H9 (cell line): ENCODE measurements around the gene COL5A2. TPM values are rescaled to one million over a fixed set of nuclear protein-coding genes. Genes with fewer than 3 reads are reported as not detected.

ENCODE experiments used
- DNase-seq: peaks from one replicate; pipeline ENCODE4 v3.0.0-alpha.2; 2017
- H2AFZ ChIP-seq: one replicate; pipeline ENCODE4 v1.6.1; 2013; ENCODE audit warnings: mild to moderate bottlenecking, low read length, control low read depth, moderate library complexity
- H2AK5ac ChIP-seq: 2 replicates; pipeline ENCODE4 v1.6.1; 2013; ENCODE audit warnings: low read length, control low read depth, mixed read lengths; ENCODE audit not compliant: insufficient read length
- H2BK120ac ChIP-seq: one replicate; pipeline ENCODE4 v1.6.1; 2013; ENCODE audit warnings: low read depth, mild to moderate bottlenecking, low read length, control low read depth, inconsistent platforms; ENCODE audit not compliant: poor library complexity, severe bottlenecking
- H2BK12ac ChIP-seq: 2 replicates; pipeline ENCODE4 v1.6.1; 2013; ENCODE audit warnings: low read length, control low read depth, mixed read lengths, low read depth; ENCODE audit not compliant: insufficient read length
- H2BK15ac ChIP-seq: 2 replicates; pipeline ENCODE4 v1.6.1; 2013; ENCODE audit warnings: low read depth, low read length, control low read depth
- H2BK20ac ChIP-seq: one replicate; pipeline ENCODE4 v1.6.1; 2013; ENCODE audit warnings: low read depth, mild to moderate bottlenecking, low read length, control low read depth, inconsistent platforms; ENCODE audit not compliant: poor library complexity, severe bottlenecking
- H2BK5ac ChIP-seq: 2 replicates; pipeline ENCODE4 v1.6.1; 2013; ENCODE audit warnings: low read length, control low read depth, mixed read lengths; ENCODE audit not compliant: insufficient read length
- H3K14ac ChIP-seq: 2 replicates; pipeline ENCODE4 v1.6.1; 2013; ENCODE audit warnings: low read length, control low read depth; ENCODE audit not compliant: insufficient read depth
- H3K18ac ChIP-seq: 2 replicates; pipeline ENCODE4 v1.6.1; 2013; ENCODE audit warnings: low read depth, mild to moderate bottlenecking, mixed read lengths, low read length, control low read depth; ENCODE audit not compliant: insufficient read length
- H3K23ac ChIP-seq: 2 replicates; pipeline ENCODE4 v1.6.1; 2013; ENCODE audit warnings: low read length, control low read depth, mixed read lengths, low read depth; ENCODE audit not compliant: insufficient read length
- H3K23me2 ChIP-seq: 2 replicates; pipeline ENCODE4 v1.6.1; 2013; ENCODE audit warnings: low read depth, mild to moderate bottlenecking, mixed read lengths, low read length, control low read depth; ENCODE audit not compliant: insufficient read length, poor library complexity, severe bottlenecking
- H3K27ac ChIP-seq: 2 replicates; pipeline ENCODE4 v1.5.1; 2013; ENCODE audit warnings: low read length, control low read depth, mixed read lengths, low read depth; ENCODE audit not compliant: insufficient read length
- H3K27me3 ChIP-seq: 2 replicates; pipeline ENCODE4 v1.6.1; 2013; ENCODE audit warnings: low read length, control low read depth, inconsistent platforms; ENCODE audit not compliant: insufficient read depth
- H3K4ac ChIP-seq: 2 replicates; pipeline ENCODE4 v1.6.1; 2013; ENCODE audit warnings: low read depth, mild to moderate bottlenecking, control low read depth, inconsistent platforms, low read length, moderate library complexity
- H3K4me1 ChIP-seq: 2 replicates; pipeline ENCODE4 v1.6.1; 2013; ENCODE audit warnings: low read length, control low read depth, inconsistent platforms; ENCODE audit not compliant: insufficient read depth
- H3K4me2 ChIP-seq: 2 replicates; pipeline ENCODE4 v1.6.1; 2013; ENCODE audit warnings: low read length, control low read depth, mixed read lengths; ENCODE audit not compliant: insufficient read length, insufficient read depth
- H3K56ac ChIP-seq: 2 replicates; pipeline ENCODE4 v1.6.1; 2013; ENCODE audit warnings: low read depth, mild to moderate bottlenecking, mixed read lengths, low read length, control low read depth; ENCODE audit not compliant: insufficient read length
- H3K79me1 ChIP-seq: 2 replicates; pipeline ENCODE4 v1.6.1; 2013; ENCODE audit warnings: low read depth, mild to moderate bottlenecking, moderate library complexity, low read length, control low read depth, inconsistent platforms; ENCODE audit not compliant: insufficient read depth, poor library complexity, severe bottlenecking
- H3K79me2 ChIP-seq: 2 replicates; pipeline ENCODE4 v1.6.1; 2013; ENCODE audit warnings: low read length, control low read depth, inconsistent platforms; ENCODE audit not compliant: insufficient read depth
- H3K9ac ChIP-seq: 2 replicates; pipeline ENCODE4 v1.6.1; 2013; ENCODE audit warnings: low read length, control low read depth, mixed read lengths; ENCODE audit not compliant: insufficient read length; ENCODE audit errors: extremely low read depth
- H3K9me3 ChIP-seq: one replicate; pipeline ENCODE4 v1.6.1; 2013; ENCODE audit warnings: low read depth, low read length, inconsistent platforms; ENCODE audit not compliant: control insufficient read depth
- H3T11ph ChIP-seq: one replicate; pipeline ENCODE4 v1.6.1; 2013; ENCODE audit warnings: mild to moderate bottlenecking, low read length, control low read depth, inconsistent platforms
- H4K20me1 ChIP-seq: one replicate; pipeline ENCODE4 v1.6.1; 2013; ENCODE audit not compliant: control insufficient read depth, insufficient read length, insufficient read depth
- H4K5ac ChIP-seq: 2 replicates; pipeline ENCODE4 v1.6.1; 2013; ENCODE audit warnings: low read depth, mild to moderate bottlenecking, mixed read lengths, low read length, control low read depth; ENCODE audit not compliant: insufficient read length
- H4K8ac ChIP-seq: replicated peaks from 2 replicates; pipeline ENCODE4 v1.6.1; 2013; ENCODE audit warnings: low read length, control low read depth, mixed read lengths, low read depth; ENCODE audit not compliant: insufficient read length
- H4K91ac ChIP-seq: 2 replicates; pipeline ENCODE4 v1.6.1; 2013; ENCODE audit warnings: low read depth, mild to moderate bottlenecking, moderate library complexity, mixed read lengths, low read length, control low read depth; ENCODE audit not compliant: insufficient read length
- H3K27ac Mint-ChIP-seq, 3 experiments: 2 replicates in 2 of 3; 3 replicates in 1 of 3; pipeline ENCODE4 v1.8.0; 2020 to 2021; ENCODE audit warnings: mixed read lengths in 3 of 3, mild to moderate bottlenecking in 1 of 3, moderate library complexity in 1 of 3
- H3K27me3 Mint-ChIP-seq: 2 replicates; pipeline ENCODE4 v1.8.0; 2021; ENCODE audit warnings: low read depth, mild to moderate bottlenecking, moderate library complexity, mixed read lengths
- H3K36me3 Mint-ChIP-seq, 3 experiments: 2 replicates in 2 of 3; 3 replicates in 1 of 3; pipeline ENCODE4 v1.8.0; 2020 to 2021; ENCODE audit warnings: low read depth in 3 of 3, mixed read lengths in 3 of 3; ENCODE audit not compliant: insufficient read depth in 1 of 3
- H3K4me1 Mint-ChIP-seq, 2 experiments: 2 replicates each; pipeline ENCODE4 v1.8.0; 2020; ENCODE audit warnings: mixed read lengths in 2 of 2
- H3K4me3 Mint-ChIP-seq, 2 experiments: 2 replicates in 1 of 2; 3 replicates in 1 of 2; pipeline ENCODE4 v1.8.0; 2020 to 2021; ENCODE audit warnings: mild to moderate bottlenecking in 2 of 2, mixed read lengths in 2 of 2, moderate library complexity in 1 of 2
- H3K9me3 Mint-ChIP-seq, 2 experiments: 2 replicates in 1 of 2; 3 replicates in 1 of 2; pipeline ENCODE4 v1.8.0; 2020; ENCODE audit warnings: mild to moderate bottlenecking in 2 of 2, mixed read lengths in 2 of 2, moderate library complexity in 1 of 2
- CTCF ChIP-seq: fragments of 200-600 bp; sonication (generic); conservative IDR thresholded peaks from 3 replicates; pipeline ENCODE4 v1.8.0; 2021; ENCODE audit warnings: antibody characterized with exemption, mild to moderate bottlenecking
- total RNA-seq: library from RNA; stranded (reverse); gene quantifications from 2 replicates; pipeline ENCODE4 v1.2.1, GENCODE V29; 2021

The COL5A2 gene
- total RNA-seq, 1 experiment from 2014 or later, result 10.5 TPM

GRCh38 chr2:189018631-189019030, 160.9 kb downstream of the COL5A2 start:
- peaks cover 17 to 18% of the 10 kb centered on the region in 2 experiments for H3K4me1 Mint-ChIP-seq
- H3K9me3 Mint-ChIP-seq, result no peaks in the 10 kb centered on the region
- no peak overlapping the region for H2BK15ac ChIP-seq

More at GRCh38 chr2:189018631-189019030, 160.9 kb downstream of the COL5A2 start:
- Mint-ChIP-seq H3K36me3 (no peaks in the 10 kb centered on the region), H3K27me3 (no peaks in the 10 kb centered on the region), H3K4me3 (no peak overlapping the region), H3K27ac (no peak overlapping the region)
- Histone ChIP-seq H4K91ac (no peak overlapping the region), H3K23me2 (no peaks in the 10 kb centered on the region), H3K27ac (no peak overlapping the region), H3K9ac (no peak overlapping the region), H4K8ac (no peak overlapping the region), H3K18ac (no peak overlapping the region), H3K79me2 (no peaks in the 10 kb centered on the region), H3K79me1 (no peaks in the 10 kb centered on the region), H3K27me3 (no peaks in the 10 kb centered on the region), H3T11ph (no peak overlapping the region), H3K4me2 (no peak overlapping the region), H3K14ac (no peak overlapping the region), H2AK5ac (no peak overlapping the region), H2BK20ac (no peak overlapping the region), H4K5ac (no peak overlapping the region), H3K4ac (no peak overlapping the region), H3K56ac (no peak overlapping the region), H2BK5ac (no peak overlapping the region), H2AFZ (no peak overlapping the region), H4K20me1 (no peaks in the 10 kb centered on the region), H3K4me1 (no peaks in the 10 kb centered on the region), H3K23ac (no peak overlapping the region), H2BK12ac (no peak overlapping the region), H3K9me3 (no peaks in the 10 kb centered on the region), H2BK120ac (no peak overlapping the region)
- no peak for TF ChIP-seq CTCF
- no peak for DNase-seq
